SK-N-SH treated with all-trans-retinoic acid at 6 μM for 48 hours (cell line): ENCODE data around the gene ZNF546.

ENCODE experiments used
- ATAC-seq: fragments of 200-7000 bp; cut with Tn5 transposase; 3 replicates; pipeline ENCODE4 v1.9.1; 2020; ENCODE audit warnings: mild to moderate bottlenecking, moderate library complexity
- ARNTL ChIP-seq: fragments of 450-650 bp; formaldehyde crosslinking; IDR thresholded peaks from 2 replicates; pipeline ENCODE4 v1.5.0; 2020; ENCODE audit warnings: low read depth, mild to moderate bottlenecking, moderate library complexity, borderline replicate concordance
- BACH2 ChIP-seq: fragments of 250-450 bp; sonication (Bioruptor Pico); IDR thresholded peaks from 2 replicates; pipeline ENCODE4 v1.9.0; 2021; ENCODE audit warnings: mild to moderate bottlenecking, borderline replicate concordance
- CSDC2 ChIP-seq: fragments of 250-450 bp; sonication (Bioruptor Pico); IDR thresholded peaks from 2 replicates; pipeline ENCODE4 v1.5.0; 2020; ENCODE audit warnings: mild to moderate bottlenecking, moderate library complexity
- ESRRG ChIP-seq: fragments of 250-450 bp; sonication (Bioruptor Pico); IDR thresholded peaks from 2 replicates; pipeline ENCODE4 v1.6.1; 2021; ENCODE audit warnings: mild to moderate bottlenecking
- GLIS3 ChIP-seq: fragments of 250-450 bp; sonication (Bioruptor Pico); IDR thresholded peaks from 2 replicates; pipeline ENCODE4 v1.5.0; 2020; ENCODE audit warnings: mild to moderate bottlenecking, moderate library complexity
- ISL1 ChIP-seq: fragments of 250-450 bp; sonication (Bioruptor Pico); IDR thresholded peaks from 2 replicates; pipeline ENCODE4 v2.1.2; 2022; ENCODE audit warnings: mild to moderate bottlenecking, moderate library complexity
- OSR1 ChIP-seq: fragments of 250-450 bp; sonication (Bioruptor Pico); IDR thresholded peaks from 2 replicates; pipeline ENCODE4 v1.8.0; 2022; ENCODE audit warnings: moderate library complexity, mild to moderate bottlenecking, inconsistent platforms
- PPARA ChIP-seq: fragments of 250-450 bp; sonication (Bioruptor Pico); IDR thresholded peaks from 2 replicates; pipeline ENCODE4 v1.5.0; 2020; ENCODE audit warnings: mild to moderate bottlenecking, borderline replicate concordance
- RARB ChIP-seq: fragments of 250-450 bp; sonication (Bioruptor Pico); IDR thresholded peaks from 2 replicates; pipeline ENCODE4 v1.8.0; 2021; ENCODE audit warnings: mild to moderate bottlenecking, moderate library complexity
- SNAI2 ChIP-seq: fragments of 250-450 bp; sonication (Bioruptor Pico); IDR thresholded peaks from 2 replicates; pipeline ENCODE4 v1.5.0; 2020; ENCODE audit warnings: mild to moderate bottlenecking, moderate library complexity
- TCF4 ChIP-seq: fragments of 250-450 bp; sonication (Bioruptor Pico); IDR thresholded peaks from 2 replicates; pipeline ENCODE4 v1.8.0; 2021; ENCODE audit warnings: mild to moderate bottlenecking, moderate library complexity, borderline replicate concordance
- TOX ChIP-seq: fragments of 250-450 bp; sonication (Bioruptor Pico); IDR thresholded peaks from 2 replicates; pipeline ENCODE4 v1.8.0; 2021; ENCODE audit warnings: mild to moderate bottlenecking, moderate library complexity, borderline replicate concordance
- ZC3H10 ChIP-seq: fragments of 250-450 bp; sonication (Bioruptor Pico); IDR thresholded peaks from 2 replicates; pipeline ENCODE4 v1.5.1; 2021; ENCODE audit warnings: mild to moderate bottlenecking, moderate library complexity
- ZFP3 ChIP-seq: fragments of 250-450 bp; sonication (Bioruptor Pico); IDR thresholded peaks from 2 replicates; pipeline ENCODE4 v1.5.0; 2020; ENCODE audit warnings: mild to moderate bottlenecking, moderate library complexity
- ZFP30 ChIP-seq: fragments of 450-650 bp; formaldehyde crosslinking; IDR thresholded peaks from 2 replicates; pipeline ENCODE4 v1.5.0; 2022; ENCODE audit warnings: mild to moderate bottlenecking, moderate library complexity
- ZNF565 ChIP-seq: fragments of 450-650 bp; formaldehyde crosslinking; conservative IDR thresholded peaks from 2 replicates; pipeline ENCODE4 v1.5.0; 2020; ENCODE audit warnings: low read depth, mild to moderate bottlenecking, moderate library complexity
- ZNF70 ChIP-seq: fragments of 450-650 bp; formaldehyde crosslinking; IDR thresholded peaks from 2 replicates; pipeline ENCODE4 v1.5.0; 2020; ENCODE audit warnings: mild to moderate bottlenecking, moderate library complexity
- ZNF8 ChIP-seq: fragments of 450-650 bp; formaldehyde crosslinking; IDR thresholded peaks from 2 replicates; pipeline ENCODE4 v1.5.0; 2020; ENCODE audit warnings: mild to moderate bottlenecking, moderate library complexity
- TF ChIP-seq, protein P1 (sequence below): fragments of 250-450 bp; sonication (Bioruptor Pico); IDR thresholded peaks from 2 replicates; pipeline ENCODE4 v1.8.0; 2020; ENCODE audit warnings: mild to moderate bottlenecking, moderate library complexity, borderline replicate concordance
- TF ChIP-seq, protein P2 (sequence below): fragments of 250-450 bp; sonication (Bioruptor Pico); IDR thresholded peaks from 2 replicates; pipeline ENCODE4 v1.8.0; 2021; ENCODE audit warnings: low read depth, mild to moderate bottlenecking, moderate library complexity, borderline replicate concordance
- TF ChIP-seq, protein P3 (sequence below): fragments of 250-450 bp; sonication (Bioruptor Pico); IDR thresholded peaks from 2 replicates; pipeline ENCODE4 v1.5.1; 2021; ENCODE audit warnings: mild to moderate bottlenecking, moderate library complexity
- TF ChIP-seq, protein P4 (sequence below): fragments of 250-450 bp; sonication (Bioruptor Pico); IDR thresholded peaks from 2 replicates; pipeline ENCODE4 v1.5.1; 2020; ENCODE audit warnings: low read depth, mild to moderate bottlenecking, moderate library complexity
- TF ChIP-seq, protein P5 (sequence below): fragments of 250-450 bp; sonication (Bioruptor Pico); IDR thresholded peaks from 2 replicates; pipeline ENCODE4 v1.5.0; 2020; ENCODE audit warnings: mild to moderate bottlenecking, moderate library complexity

Gene ZNF546

DNA sequence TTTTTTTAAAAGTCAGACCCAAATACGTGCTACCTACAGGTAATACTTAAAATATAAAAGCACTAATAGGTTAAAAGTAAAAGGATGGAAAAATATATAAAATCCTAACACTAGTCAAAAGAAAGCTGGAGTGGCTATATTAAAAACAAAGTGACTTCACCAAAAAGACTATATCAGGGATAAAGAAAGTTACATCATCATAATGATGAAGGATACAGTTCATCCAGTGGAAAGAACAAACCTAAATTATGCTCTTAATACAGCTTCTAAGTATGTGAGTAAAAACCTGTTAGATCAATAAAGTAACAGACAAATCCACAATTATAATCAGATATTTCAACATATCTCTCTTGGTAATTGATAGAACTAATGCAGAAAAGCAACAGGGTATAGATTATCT is 60.3 kb downstream of the ZNF546 start:
- TF ChIP-seq ESRRG (CRISPR knock-in tag) (no peak), ARNTL (CRISPR knock-in tag) (no peak), ZNF8 (CRISPR knock-in tag) (no peak), RARB (CRISPR knock-in tag) (no peak), GLIS3 (CRISPR knock-in tag) (no peak), PPARA (CRISPR knock-in tag) (no peak), SNAI2 (CRISPR knock-in tag) (no peak), ZNF565 (CRISPR knock-in tag) (no peak), TOX (no peak), CSDC2 (no peak), ISL1 (CRISPR knock-in tag) (no peak), ZFP30 (CRISPR knock-in tag) (no peak), OSR1 (CRISPR knock-in tag) (no peak), ZC3H10 (CRISPR knock-in tag) (no peak), TCF4 (CRISPR knock-in tag) (no peak)
- TF ChIP-seq, protein P1, sequence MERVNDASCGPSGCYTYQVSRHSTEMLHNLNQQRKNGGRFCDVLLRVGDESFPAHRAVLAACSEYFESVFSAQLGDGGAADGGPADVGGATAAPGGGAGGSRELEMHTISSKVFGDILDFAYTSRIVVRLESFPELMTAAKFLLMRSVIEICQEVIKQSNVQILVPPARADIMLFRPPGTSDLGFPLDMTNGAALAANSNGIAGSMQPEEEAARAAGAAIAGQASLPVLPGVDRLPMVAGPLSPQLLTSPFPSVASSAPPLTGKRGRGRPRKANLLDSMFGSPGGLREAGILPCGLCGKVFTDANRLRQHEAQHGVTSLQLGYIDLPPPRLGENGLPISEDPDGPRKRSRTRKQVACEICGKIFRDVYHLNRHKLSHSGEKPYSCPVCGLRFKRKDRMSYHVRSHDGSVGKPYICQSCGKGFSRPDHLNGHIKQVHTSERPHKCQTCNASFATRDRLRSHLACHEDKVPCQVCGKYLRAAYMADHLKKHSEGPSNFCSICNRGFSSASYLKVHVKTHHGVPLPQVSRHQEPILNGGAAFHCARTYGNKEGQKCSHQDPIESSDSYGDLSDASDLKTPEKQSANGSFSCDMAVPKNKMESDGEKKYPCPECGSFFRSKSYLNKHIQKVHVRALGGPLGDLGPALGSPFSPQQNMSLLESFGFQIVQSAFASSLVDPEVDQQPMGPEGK: no peak
- TF ChIP-seq, protein P2, sequence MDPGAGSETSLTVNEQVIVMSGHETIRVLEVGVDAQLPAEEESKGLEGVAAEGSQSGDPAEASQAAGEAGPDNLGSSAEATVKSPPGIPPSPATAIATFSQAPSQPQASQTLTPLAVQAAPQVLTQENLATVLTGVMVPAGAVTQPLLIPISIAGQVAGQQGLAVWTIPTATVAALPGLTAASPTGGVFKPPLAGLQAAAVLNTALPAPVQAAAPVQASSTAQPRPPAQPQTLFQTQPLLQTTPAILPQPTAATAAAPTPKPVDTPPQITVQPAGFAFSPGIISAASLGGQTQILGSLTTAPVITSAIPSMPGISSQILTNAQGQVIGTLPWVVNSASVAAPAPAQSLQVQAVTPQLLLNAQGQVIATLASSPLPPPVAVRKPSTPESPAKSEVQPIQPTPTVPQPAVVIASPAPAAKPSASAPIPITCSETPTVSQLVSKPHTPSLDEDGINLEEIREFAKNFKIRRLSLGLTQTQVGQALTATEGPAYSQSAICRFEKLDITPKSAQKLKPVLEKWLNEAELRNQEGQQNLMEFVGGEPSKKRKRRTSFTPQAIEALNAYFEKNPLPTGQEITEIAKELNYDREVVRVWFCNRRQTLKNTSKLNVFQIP (CRISPR knock-in tag): no peak

DNA sequence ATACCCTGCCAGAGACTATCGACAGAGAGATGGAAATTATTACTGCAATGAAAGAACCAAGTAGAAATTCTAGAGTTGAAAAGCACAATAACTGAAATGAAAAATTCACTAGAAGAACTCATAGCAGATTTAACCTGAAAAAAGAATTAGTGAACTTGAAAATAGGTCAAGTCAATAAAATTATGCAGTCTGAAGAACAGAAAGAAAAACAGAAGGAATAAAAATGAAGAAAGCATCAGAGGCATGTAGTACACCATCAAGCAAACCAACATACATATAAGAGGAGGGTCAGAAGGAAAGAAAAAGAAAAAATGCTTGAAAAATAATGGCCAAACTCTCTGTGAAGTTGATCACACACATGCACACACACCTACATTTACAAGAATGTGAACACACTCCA is 62.8 kb downstream of the ZNF546 start:
- TF ChIP-seq, protein P3, sequence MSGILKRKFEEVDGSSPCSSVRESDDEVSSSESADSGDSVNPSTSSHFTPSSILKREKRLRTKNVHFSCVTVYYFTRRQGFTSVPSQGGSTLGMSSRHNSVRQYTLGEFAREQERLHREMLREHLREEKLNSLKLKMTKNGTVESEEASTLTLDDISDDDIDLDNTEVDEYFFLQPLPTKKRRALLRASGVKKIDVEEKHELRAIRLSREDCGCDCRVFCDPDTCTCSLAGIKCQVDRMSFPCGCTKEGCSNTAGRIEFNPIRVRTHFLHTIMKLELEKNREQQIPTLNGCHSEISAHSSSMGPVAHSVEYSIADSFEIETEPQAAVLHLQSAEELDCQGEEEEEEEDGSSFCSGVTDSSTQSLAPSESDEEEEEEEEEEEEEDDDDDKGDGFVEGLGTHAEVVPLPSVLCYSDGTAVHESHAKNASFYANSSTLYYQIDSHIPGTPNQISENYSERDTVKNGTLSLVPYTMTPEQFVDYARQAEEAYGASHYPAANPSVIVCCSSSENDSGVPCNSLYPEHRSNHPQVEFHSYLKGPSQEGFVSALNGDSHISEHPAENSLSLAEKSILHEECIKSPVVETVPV (CRISPR knock-in tag): no peak
- TF ChIP-seq, protein P2 (CRISPR knock-in tag): no peak
- TF ChIP-seq, protein P4, sequence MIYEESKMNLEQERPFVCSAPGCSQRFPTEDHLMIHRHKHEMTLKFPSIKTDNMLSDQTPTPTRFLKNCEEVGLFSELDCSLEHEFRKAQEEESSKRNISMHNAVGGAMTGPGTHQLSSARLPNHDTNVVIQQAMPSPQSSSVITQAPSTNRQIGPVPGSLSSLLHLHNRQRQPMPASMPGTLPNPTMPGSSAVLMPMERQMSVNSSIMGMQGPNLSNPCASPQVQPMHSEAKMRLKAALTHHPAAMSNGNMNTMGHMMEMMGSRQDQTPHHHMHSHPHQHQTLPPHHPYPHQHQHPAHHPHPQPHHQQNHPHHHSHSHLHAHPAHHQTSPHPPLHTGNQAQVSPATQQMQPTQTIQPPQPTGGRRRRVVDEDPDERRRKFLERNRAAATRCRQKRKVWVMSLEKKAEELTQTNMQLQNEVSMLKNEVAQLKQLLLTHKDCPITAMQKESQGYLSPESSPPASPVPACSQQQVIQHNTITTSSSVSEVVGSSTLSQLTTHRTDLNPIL (CRISPR knock-in tag): no peak
- TF ChIP-seq ZC3H10 (CRISPR knock-in tag) (no peak), TOX (no peak), ZFP3 (CRISPR knock-in tag) (no peak), ZFP30 (CRISPR knock-in tag) (no peak)
- TF ChIP-seq, protein P1: no peak
- no peak for ATAC-seq

More for the DNA sequence above, 60.3 kb downstream of the ZNF546 start:
- no peak for ATAC-seq

DNA sequence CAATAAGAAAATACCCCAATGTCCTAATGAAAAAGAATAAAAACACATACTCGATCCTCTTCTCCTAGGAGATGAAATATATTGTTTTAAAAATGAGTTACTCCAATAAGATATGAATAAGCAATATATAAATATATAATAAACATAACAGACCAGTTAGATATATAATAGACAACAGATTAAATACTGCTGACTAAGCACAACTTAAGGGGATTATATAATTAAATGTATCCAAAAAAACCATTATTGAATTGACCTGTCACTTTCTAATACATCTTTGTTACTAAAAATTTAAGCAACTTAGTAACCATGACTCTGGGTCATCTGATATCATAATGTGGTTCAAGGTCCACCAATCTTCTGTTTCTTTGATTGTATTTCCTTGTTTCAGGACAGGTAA is 73.2 kb downstream of the ZNF546 start:
- ATAC-seq: no peak
- TF ChIP-seq ARNTL (CRISPR knock-in tag) (no peak), ESRRG (CRISPR knock-in tag) (no peak), CSDC2 (no peak), ZFP30 (CRISPR knock-in tag) (no peak), BACH2 (no peak), OSR1 (CRISPR knock-in tag) (no peak), ZNF565 (CRISPR knock-in tag) (no peak), RARB (CRISPR knock-in tag) (no peak), TOX (no peak), ZFP3 (CRISPR knock-in tag) (no peak), ZNF70 (CRISPR knock-in tag) (no peak), SNAI2 (CRISPR knock-in tag) (no peak), ZNF8 (CRISPR knock-in tag) (no peak), ZC3H10 (CRISPR knock-in tag) (no peak)
- TF ChIP-seq, protein P5, sequence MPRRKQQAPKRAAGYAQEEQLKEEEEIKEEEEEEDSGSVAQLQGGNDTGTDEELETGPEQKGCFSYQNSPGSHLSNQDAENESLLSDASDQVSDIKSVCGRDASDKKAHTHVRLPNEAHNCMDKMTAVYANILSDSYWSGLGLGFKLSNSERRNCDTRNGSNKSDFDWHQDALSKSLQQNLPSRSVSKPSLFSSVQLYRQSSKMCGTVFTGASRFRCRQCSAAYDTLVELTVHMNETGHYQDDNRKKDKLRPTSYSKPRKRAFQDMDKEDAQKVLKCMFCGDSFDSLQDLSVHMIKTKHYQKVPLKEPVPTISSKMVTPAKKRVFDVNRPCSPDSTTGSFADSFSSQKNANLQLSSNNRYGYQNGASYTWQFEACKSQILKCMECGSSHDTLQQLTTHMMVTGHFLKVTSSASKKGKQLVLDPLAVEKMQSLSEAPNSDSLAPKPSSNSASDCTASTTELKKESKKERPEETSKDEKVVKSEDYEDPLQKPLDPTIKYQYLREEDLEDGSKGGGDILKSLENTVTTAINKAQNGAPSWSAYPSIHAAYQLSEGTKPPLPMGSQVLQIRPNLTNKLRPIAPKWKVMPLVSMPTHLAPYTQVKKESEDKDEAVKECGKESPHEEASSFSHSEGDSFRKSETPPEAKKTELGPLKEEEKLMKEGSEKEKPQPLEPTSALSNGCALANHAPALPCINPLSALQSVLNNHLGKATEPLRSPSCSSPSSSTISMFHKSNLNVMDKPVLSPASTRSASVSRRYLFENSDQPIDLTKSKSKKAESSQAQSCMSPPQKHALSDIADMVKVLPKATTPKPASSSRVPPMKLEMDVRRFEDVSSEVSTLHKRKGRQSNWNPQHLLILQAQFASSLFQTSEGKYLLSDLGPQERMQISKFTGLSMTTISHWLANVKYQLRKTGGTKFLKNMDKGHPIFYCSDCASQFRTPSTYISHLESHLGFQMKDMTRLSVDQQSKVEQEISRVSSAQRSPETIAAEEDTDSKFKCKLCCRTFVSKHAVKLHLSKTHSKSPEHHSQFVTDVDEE (CRISPR knock-in tag): no peak
- TF ChIP-seq, protein P4 (CRISPR knock-in tag): no peak
